Endometrium (tissue), 2 donors: Measurements from ENCODE around the gene ANG.
"Not testable (repeated sequence)": the region's sequence is repeated elsewhere in the genome, so short reads cannot be mapped to it uniquely, and the experiment has no call there.

Experiments
- FAIRE-seq: peaks from 2 replicates; lab custom pipeline; 2012; peaks lifted over from hg19 to GRCh38; lab: Jason Lieb, UNC
- donor health status: control.
- donor health status: control.

The ANG gene

GRCh38 chr14:20688167-20688839, at the start of gene ANG:
TSS of gene ANG (plus strand) at chr14:20688764. CDS start at chr14:20693565, 4,801 bp downstream.
- no peak for FAIRE-seq

DNA sequence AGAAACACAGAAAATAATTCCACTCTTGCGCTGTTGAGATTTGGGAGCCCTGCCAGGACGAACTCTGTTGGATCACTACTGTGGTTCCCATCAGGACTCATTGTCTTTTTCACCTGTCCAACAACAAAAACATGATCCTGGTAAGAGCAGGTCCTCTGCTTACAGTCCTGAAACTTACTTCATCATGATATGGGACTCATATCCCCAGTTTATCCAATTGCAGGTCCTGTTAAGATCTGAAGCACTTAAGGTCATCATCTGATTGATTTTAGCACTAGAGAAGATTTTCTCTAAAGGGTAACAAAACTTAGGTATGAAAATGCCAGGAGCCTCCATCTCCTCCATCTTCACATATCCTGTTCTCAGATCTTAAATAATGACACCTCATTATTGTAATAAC, 47.0 kb upstream of the ANG start, which contains the start of gene OR6S1:
TSS of gene OR6S1 (minus strand) at position 101 of the 400 bp plus-strand sequence. CDS start at position 101, 0 bp downstream.
- no peak for FAIRE-seq

DNA sequence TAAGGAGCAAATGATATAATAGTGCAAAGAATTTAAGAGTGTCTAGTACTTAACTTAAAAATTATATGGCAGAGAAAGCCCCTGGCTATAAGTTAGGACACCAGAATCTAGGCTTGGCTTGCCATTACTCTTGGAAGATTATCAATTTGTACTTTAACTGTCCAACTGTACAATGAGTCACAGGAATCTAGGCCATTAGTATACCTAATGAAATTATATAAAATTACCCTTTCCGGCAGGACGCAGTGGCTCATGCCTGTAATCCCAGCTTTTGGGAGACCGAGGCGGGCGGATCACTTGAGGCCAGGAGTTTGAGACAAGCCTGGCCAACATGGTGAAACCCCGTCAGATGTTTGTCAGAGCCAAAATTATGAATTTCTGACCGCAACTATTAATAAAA, 46.4 kb upstream of the ANG start:
- FAIRE-seq: no peak

GRCh38 chr14:20642755-20643154, 45.8 kb upstream of the ANG start:
- not testable (repeated sequence) for FAIRE-seq

GRCh38 chr14:20644520-20644919, 44.0 kb upstream of the ANG start:
- FAIRE-seq: no peak

DNA sequence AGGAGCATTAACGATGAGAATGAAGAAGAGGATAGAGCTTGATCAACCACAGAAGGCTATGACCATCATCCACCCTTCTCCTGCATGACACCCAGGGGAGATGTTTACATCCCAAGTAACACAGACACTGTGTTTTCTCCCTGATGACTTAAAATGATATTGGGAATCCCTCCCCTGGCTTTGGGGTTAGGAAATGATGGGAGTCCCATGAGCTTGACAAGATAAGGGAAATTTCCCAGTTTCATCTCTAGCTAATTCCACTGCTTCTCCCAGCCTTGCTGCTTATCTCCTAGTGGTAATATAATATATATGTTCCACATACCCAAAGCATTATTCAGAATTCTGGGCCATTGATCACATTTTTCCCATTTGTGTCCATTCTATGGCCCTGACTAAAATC, 43.1 kb upstream of the ANG start:
- FAIRE-seq: no peak

- no peak for FAIRE-seq
Measured at GRCh38 chr14:20652996-20653975, 35.3 kb upstream of the ANG start.

- FAIRE-seq: no peak
Measured at GRCh38 chr14:20655851-20656250, 32.7 kb upstream of the ANG start.

DNA sequence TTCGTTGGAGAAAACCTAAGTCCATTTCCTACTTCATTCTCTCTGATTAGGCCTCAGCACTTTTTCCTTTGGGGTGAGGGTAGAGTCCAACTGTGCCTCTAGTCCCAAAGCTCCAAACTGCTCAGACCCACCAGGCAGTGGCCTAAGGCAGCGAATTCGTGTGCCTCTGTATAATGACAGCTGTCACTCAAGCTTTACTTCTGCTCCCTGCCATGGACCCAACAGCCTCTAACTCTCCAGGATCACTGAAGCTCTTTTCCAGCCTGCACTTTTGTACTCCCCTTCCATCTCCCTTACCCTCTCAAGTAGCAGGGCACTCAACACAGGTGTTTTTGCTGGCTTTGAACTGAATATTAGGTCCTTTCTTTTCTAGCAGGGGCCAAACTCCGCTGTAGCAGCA, 32.3 kb upstream of the ANG start:
- FAIRE-seq: no peak

DNA sequence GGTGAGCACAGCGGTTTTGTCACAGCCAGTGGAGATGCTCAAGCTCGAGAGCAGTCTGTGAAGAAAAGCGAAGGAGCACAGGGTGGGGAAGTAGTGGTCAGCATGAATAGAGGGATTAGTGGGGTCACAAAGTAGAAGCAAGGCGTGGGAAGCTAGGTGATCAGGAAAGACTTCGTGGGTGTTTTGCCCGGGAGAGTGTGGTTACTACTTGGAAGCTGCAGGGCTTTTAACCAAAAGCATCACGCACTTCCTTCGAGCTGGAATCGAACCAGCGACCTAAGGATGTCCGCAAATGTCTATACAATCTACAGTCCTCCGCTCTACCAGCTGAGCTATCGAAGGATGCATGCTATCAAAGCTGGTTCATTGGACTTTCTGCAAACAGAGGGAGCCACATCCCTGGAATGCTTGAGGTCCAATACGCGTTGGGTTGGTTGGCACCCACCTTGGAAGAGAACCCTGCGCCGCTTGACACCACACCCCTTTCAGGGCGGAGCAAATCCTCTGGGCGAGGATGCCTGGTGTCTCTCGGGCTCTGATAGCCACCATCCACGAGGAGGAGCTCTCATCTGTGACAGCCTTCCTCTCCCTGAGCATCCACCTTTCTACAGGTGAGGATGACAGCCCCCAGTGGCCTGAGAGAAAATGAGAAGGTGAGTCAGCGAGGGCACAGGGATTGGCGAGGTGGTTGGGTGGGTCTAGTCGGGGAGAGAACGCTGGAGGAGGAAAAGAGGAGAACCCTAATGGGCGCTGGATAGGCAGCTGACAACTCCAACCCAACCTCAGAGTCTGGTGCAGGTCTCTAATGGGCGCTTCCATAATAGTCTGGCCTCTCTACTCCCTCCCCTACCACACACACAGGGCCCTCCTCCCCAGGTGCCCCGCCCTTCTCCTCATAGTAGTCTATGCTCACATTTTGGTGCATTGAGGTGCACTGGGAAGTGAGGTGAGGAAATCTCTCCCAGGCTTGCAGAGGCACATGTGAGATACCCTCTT, 31.1 kb upstream of the ANG start:
- no peak for FAIRE-seq

DNA sequence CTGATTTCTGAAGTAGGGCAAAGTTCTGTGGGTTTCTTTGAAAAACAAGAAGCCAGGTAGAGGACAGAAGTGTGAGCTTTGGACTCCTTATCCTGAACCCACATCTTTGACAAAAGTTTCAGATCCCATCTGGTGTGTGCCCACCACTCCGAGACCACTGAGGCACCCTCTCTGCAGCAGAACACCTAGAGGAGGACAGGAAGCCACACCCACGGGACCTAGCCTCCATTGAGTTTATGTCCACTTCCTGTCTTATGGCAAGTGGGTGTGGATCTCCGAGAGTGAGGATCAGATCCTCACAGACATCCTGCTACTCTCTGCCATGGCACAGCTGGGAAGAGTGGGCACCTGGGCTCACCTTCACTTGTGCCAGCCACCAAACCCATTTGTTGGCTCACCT, 30.3 kb upstream of the ANG start:
- FAIRE-seq: no peak

DNA sequence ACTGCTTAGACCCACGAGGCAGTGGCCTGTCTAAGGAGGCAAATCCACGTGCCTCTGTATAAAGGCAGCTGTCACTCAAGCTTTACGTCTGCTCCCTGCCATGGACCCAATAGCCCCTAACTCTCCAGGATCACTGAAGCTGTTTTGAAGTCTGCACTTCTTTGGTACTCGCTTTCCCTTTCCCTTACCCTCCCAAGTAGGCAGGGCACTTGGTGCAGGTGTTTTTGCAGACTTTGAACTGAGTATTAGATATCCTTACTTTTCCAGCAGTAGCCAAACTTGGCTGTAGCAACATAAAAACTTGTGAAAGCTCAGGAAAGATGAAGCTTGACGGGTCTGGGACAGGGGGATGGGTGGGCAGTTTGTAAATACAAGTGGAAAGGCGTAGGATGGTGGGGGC, 29.2 kb upstream of the ANG start:
- no peak for FAIRE-seq

DNA sequence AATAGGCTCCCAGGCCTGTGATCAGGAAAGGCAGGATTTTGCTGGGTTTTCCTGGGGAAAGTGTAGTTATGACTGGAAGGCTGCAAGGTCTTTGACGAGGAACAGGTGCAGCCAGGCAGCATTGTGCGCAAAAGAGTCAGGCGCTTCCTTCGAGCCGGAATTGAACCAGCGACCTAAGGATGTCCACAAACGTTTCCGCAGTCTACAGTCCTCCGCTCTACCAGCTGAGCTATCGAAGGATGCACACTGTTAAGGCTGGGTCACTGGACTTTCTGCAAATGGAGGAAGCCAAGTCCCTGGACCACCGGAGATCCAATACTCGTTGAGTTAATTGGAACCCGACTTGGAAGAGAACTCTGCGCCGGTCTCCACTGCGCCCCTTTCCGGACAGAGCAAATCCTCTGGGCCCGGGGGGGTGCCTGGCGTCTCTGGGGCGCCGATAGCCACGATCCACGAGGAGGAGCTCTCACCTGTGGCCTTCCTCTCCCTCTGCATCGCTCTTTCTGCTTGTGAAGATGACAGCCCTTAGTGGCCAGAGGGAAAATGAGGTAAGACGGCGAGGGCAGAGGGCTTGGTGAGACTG, 28.7 kb upstream of the ANG start:
- FAIRE-seq: no peak

- FAIRE-seq: no peak
Measured at GRCh38 chr14:20661197-20661596, 27.4 kb upstream of the ANG start.

GRCh38 chr14:20662968-20663732, 25.4 kb upstream of the ANG start:
- no peak for FAIRE-seq

- FAIRE-seq: not testable (repeated sequence)
Measured at GRCh38 chr14:20666400-20666961, 22.1 kb upstream of the ANG start.

DNA sequence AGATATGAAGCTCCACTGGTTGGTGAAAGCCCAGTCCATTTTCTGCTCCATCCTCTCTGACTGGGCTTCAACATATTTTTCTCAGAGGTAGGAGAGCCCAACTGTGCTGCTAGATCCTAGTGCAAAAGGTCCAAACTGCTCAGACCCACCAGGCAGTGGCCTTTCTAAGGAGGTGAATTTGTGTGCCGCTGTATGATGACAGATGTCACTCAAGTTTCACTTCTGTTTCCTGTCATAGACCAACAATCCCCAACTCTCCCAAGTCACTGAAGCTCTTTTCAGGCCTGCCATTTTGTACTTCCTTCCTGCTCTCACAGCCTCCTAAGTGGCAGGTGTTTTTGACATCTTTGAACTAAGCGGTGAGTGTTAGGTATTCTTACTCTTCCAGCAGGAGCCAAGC, 20.6 kb upstream of the ANG start:
- FAIRE-seq: no peak

- FAIRE-seq: no peak
Measured at GRCh38 chr14:20668969-20669368, 19.6 kb upstream of the ANG start.

GRCh38 chr14:20671597-20672283, 16.8 kb upstream of the ANG start:
- no peak for FAIRE-seq

- FAIRE-seq: no peak
Measured at GRCh38 chr14:20675669-20676068, 12.9 kb upstream of the ANG start.
